H1 (cell line): Measurements from ENCODE around the gene SKAP1. TPM values are rescaled to one million over a fixed set of nuclear protein-coding genes. Genes with fewer than 3 reads are reported as not detected.

Experiments
- CTCF ChIA-PET: fragments of 300-600 bp; sonication (Branson Sonifier 250); formaldehyde crosslinking; loops from one replicate; lab custom pipeline; 2021; ENCODE audit not compliant: partially characterized antibody; lab: Charles Lee
- POLR2A ChIA-PET: fragments of 300-600 bp; sonication (Branson Sonifier 250); formaldehyde crosslinking; loops from one replicate; lab custom pipeline; 2021; ENCODE audit warnings: inconsistent platforms; ENCODE audit not compliant: partially characterized antibody; lab: Charles Lee
- DNase-seq, 2 experiments: peaks; one replicate each; pipeline versions ENCODE4 v3.0.0 to v3.0.0-alpha.2; 2010 to 2022; ENCODE audit warnings: low spot score in 2 of 2, low read depth in 1 of 2, mixed read lengths in 1 of 2
- FAIRE-seq: peaks from 2 replicates; lab custom pipeline; 2011; peaks lifted over from hg19 to GRCh38; lab: Jason Lieb, UNC
- H2AFZ ChIP-seq: 2 replicates; pipeline ENCODE4 v1.8.1; 2012; ENCODE audit warnings: low read length, inconsistent platforms
- H2AK5ac ChIP-seq: 2 replicates; pipeline ENCODE4 v1.6.1; 2013; ENCODE audit warnings: low read depth, low read length
- H2BK120ac ChIP-seq: replicated peaks from 2 replicates; pipeline ENCODE3; 2013; ENCODE audit warnings: low read depth, low read length, inconsistent platforms
- H2BK12ac ChIP-seq: 2 replicates; pipeline ENCODE4 v1.6.1; 2013; ENCODE audit warnings: low read depth, low read length
- H2BK15ac ChIP-seq: 2 replicates; pipeline ENCODE4 v1.6.1; 2013; ENCODE audit warnings: low read length
- H2BK20ac ChIP-seq: 2 replicates; pipeline ENCODE4 v1.6.1; 2013; ENCODE audit warnings: low read length
- H2BK5ac ChIP-seq: 2 replicates; pipeline ENCODE4 v1.6.1; 2013; ENCODE audit warnings: low read depth, low read length
- H3K14ac ChIP-seq: 2 replicates; pipeline ENCODE4 v1.6.1; 2013; ENCODE audit warnings: inconsistent platforms; ENCODE audit not compliant: insufficient read length
- H3K18ac ChIP-seq: 2 replicates; pipeline ENCODE4 v1.6.1; 2013; ENCODE audit warnings: low read length; ENCODE audit errors: extremely low read depth
- H3K23ac ChIP-seq: 2 replicates; pipeline ENCODE4 v1.6.1; 2013; ENCODE audit warnings: inconsistent platforms; ENCODE audit not compliant: insufficient read length
- H3K23me2 ChIP-seq: 2 replicates; pipeline ENCODE4 v1.6.1; 2013; ENCODE audit warnings: low read depth, low read length
- H3K27ac ChIP-seq: 2 replicates; pipeline ENCODE4 v1.6.1; 2011; ENCODE audit warnings: low read depth, low read length, inconsistent platforms
- H3K27me3 ChIP-seq, 4 experiments: replicated peaks in 1 of 4; 1 replicate in 1 of 4; 2 replicates in 3 of 4; pipeline versions ENCODE4 v1.6.1 to v1.8.1; 2011 to 2013; ENCODE audit warnings: low read length in 3 of 4, mild to moderate bottlenecking in 3 of 4, inconsistent platforms in 2 of 4, mixed read lengths in 2 of 4, moderate library complexity in 1 of 4; ENCODE audit not compliant: control insufficient read depth in 3 of 4, insufficient read depth in 3 of 4; ENCODE audit errors: extremely low read depth in 1 of 4
- H3K36me3 ChIP-seq, 4 experiments: 2 replicates each; pipeline versions ENCODE4 v1.6.1 to v1.8.1; 2011 to 2013; ENCODE audit warnings: mild to moderate bottlenecking in 4 of 4, low read length in 3 of 4, moderate library complexity in 2 of 4, control low read depth in 1 of 4, inconsistent platforms in 1 of 4; ENCODE audit not compliant: insufficient read depth in 4 of 4, control insufficient read depth in 2 of 4
- H3K4ac ChIP-seq: replicated peaks from 2 replicates; pipeline ENCODE3; 2013; ENCODE audit warnings: low read length, low read depth, mixed read lengths, inconsistent platforms; ENCODE audit not compliant: insufficient read length
- H3K4me1 ChIP-seq, 4 experiments: replicated peaks in 1 of 4; 1 replicate in 1 of 4; 2 replicates in 3 of 4; pipeline versions ENCODE4 v1.6.1 to v1.8.1; 2011 to 2013; ENCODE audit warnings: low read length in 3 of 4, inconsistent platforms in 2 of 4, mixed read lengths in 1 of 4; ENCODE audit not compliant: insufficient read depth in 4 of 4, control insufficient read depth in 3 of 4
- H3K4me2 ChIP-seq, 2 experiments: 2 replicates each; pipeline versions ENCODE4 v1.6.1 to v1.8.1; 2011 to 2013; ENCODE audit warnings: low read depth in 2 of 2, low read length in 2 of 2, control low read depth in 1 of 2, inconsistent platforms in 1 of 2, mild to moderate bottlenecking in 1 of 2; ENCODE audit not compliant: insufficient read depth in 1 of 2
- H3K4me3 ChIP-seq, 4 experiments: fragments of 200-600, 300-600 bp in 1 of 4; sonication (generic), shearing (Covaris generic), sonication (Bioruptor Twin) in 1 of 4; 2 replicates each; pipeline versions ENCODE4 v1.5.1 to v1.8.1; 2011 to 2016; ENCODE audit warnings: low read length in 4 of 4, low read depth in 3 of 4, control low read depth in 2 of 4, inconsistent platforms in 2 of 4, mild to moderate bottlenecking in 2 of 4, mixed read lengths in 1 of 4, moderate library complexity in 1 of 4; ENCODE audit not compliant: insufficient read depth in 2 of 4; ENCODE audit errors: extremely low read depth in 1 of 4
- H3K56ac ChIP-seq: replicated peaks from 2 replicates; pipeline ENCODE3; 2013; ENCODE audit warnings: low read depth, mild to moderate bottlenecking, mixed read lengths, low read length, inconsistent platforms; ENCODE audit not compliant: insufficient read length
- H3K79me1 ChIP-seq: 2 replicates; pipeline ENCODE4 v1.6.1; 2013; ENCODE audit warnings: low read depth, low read length, control low read depth
- H3K79me2 ChIP-seq, 2 experiments: 2 replicates each; pipeline versions ENCODE4 v1.6.1 to v1.8.1; 2012 to 2013; ENCODE audit warnings: low read length in 2 of 2, mild to moderate bottlenecking in 2 of 2, inconsistent platforms in 1 of 2; ENCODE audit not compliant: insufficient read depth in 2 of 2, control insufficient read depth in 1 of 2
- H3K9ac ChIP-seq, 4 experiments: replicated peaks in 1 of 4; 1 replicate in 1 of 4; 2 replicates in 3 of 4; pipeline versions ENCODE4 v1.6.1 to v1.8.1; 2011 to 2013; ENCODE audit warnings: low read depth in 3 of 4, low read length in 3 of 4, control low read depth in 2 of 4, mild to moderate bottlenecking in 2 of 4, moderate library complexity in 2 of 4, inconsistent platforms in 1 of 4; ENCODE audit errors: extremely low read depth in 1 of 4
- H3K9me3 ChIP-seq, 2 experiments: 2 replicates each; pipeline versions ENCODE4 v1.6.1 to v1.8.1; 2012 to 2013; ENCODE audit warnings: mild to moderate bottlenecking in 2 of 2, moderate library complexity in 2 of 2, control low read depth in 1 of 2, inconsistent platforms in 1 of 2, low read depth in 1 of 2, low read length in 1 of 2, mixed read lengths in 1 of 2; ENCODE audit not compliant: insufficient read depth in 2 of 2
- H4K20me1 ChIP-seq, 2 experiments: replicated peaks in 1 of 2; 2 replicates each; pipeline versions ENCODE3 to v1.8.1; 2011 to 2013; ENCODE audit warnings: inconsistent platforms in 2 of 2, low read length in 2 of 2, mild to moderate bottlenecking in 1 of 2; ENCODE audit not compliant: insufficient read depth in 2 of 2, control insufficient read depth in 1 of 2
- H4K5ac ChIP-seq: 2 replicates; pipeline ENCODE4 v1.6.1; 2013; ENCODE audit warnings: low read length, low read depth, mixed read lengths, inconsistent platforms; ENCODE audit not compliant: insufficient read length
- H4K8ac ChIP-seq: 2 replicates; pipeline ENCODE4 v1.8.0; 2013; ENCODE audit warnings: mild to moderate bottlenecking, moderate library complexity, low read length, inconsistent platforms; ENCODE audit not compliant: insufficient read depth; ENCODE audit errors: extremely low read depth
- H4K91ac ChIP-seq: replicated peaks from 2 replicates; pipeline ENCODE3; 2013; ENCODE audit warnings: low read length, mixed read lengths, inconsistent platforms; ENCODE audit not compliant: insufficient read length
- BACH1 ChIP-seq: IDR thresholded peaks from 2 replicates; pipeline ENCODE4 v1.6.1; 2012; ENCODE audit warnings: low read length, improper control_type of control experiment
- BCL11A ChIP-seq, 2 experiments: IDR thresholded peaks; one replicate each; pipeline ENCODE4 v1.6.1; 2011; ENCODE audit warnings: low read depth in 2 of 2, low read length in 2 of 2, mild to moderate bottlenecking in 2 of 2
- EGR1 ChIP-seq: IDR thresholded peaks from 2 replicates; pipeline ENCODE4 v1.6.1; 2011; ENCODE audit warnings: low read depth, low read length, borderline replicate concordance
- MAFK ChIP-seq: IDR thresholded peaks from 2 replicates; pipeline ENCODE4 v1.6.1; 2012; ENCODE audit warnings: low read depth, mild to moderate bottlenecking, improper control_type of control experiment, low read length
- NANOG ChIP-seq: IDR thresholded peaks from 2 replicates; pipeline ENCODE4 v1.6.1; 2011; ENCODE audit warnings: low read length, low read depth, mild to moderate bottlenecking, inconsistent platforms; ENCODE audit not compliant: insufficient read depth, poor library complexity, severe bottlenecking
- TAF7 ChIP-seq: optimal IDR thresholded peaks from 2 replicates; pipeline ENCODE3; 2011; ENCODE audit warnings: low read depth, mild to moderate bottlenecking, inconsistent platforms, low read length, moderate library complexity, borderline replicate concordance
- WGBS, 2 experiments: shearing (Covaris generic) in 1 of 2; methylation state at CpG; one replicate each; pipeline versions ENCODE4 v1.1.6 to v1.1.7; 2013 to 2015; ENCODE audit warnings: low lambda C conversion rate in 2 of 2, mixed read lengths in 2 of 2, inconsistent platforms in 1 of 2, low coverage in 1 of 2, missing lambda C conversion rate in 1 of 2; ENCODE audit not compliant: insufficient replicate concordance in 2 of 2, insufficient coverage in 1 of 2, insufficient read length in 1 of 2; ENCODE audit errors: extremely low coverage in 1 of 2, missing lambda C conversion rate in 1 of 2; 5-methylcytosine and 5-hydroxymethylcytosine counted together
- polyA plus RNA-seq, 7 experiments: library from polyadenylated mRNA; depleted of rRNA in 3 of 7; stranded (reverse) in 5 of 7; unstranded in 2 of 7; fragments of >200 nt in 5 of 7; fragments of 200-250 nt in 2 of 7; gene quantifications; 1 replicate in 5 of 7; 2 replicates in 1 of 7; 4 replicates in 1 of 7; pipeline versions ENCODE4 v1.2.1 to v1.2.3, GENCODE V29; 2011 to 2013; ENCODE audit warnings: missing spikeins in 2 of 7, mixed read lengths in 2 of 7
- total RNA-seq: library from RNA; stranded (reverse); fragmentation: NEBNext Ultra II Directional; extraction: Animal tissue kit (Norgen Biotek cat#: 25700); gene quantifications from 2 replicates; pipeline ENCODE4 v1.2.1, GENCODE V29; 2021

Gene SKAP1
- total and polyA plus RNA-seq, 2 of the 8 experiments (the other 6 are each of a cell fraction or from before 2014, with no cell fraction given): not detected

GRCh38 chr17:48326310-48326709 is 103.7 kb downstream of the SKAP1 start:
- Histone ChIP-seq H3K4me3 (no peak overlapping the region), H3K4me1 (no peaks in the 10 kb centered on the region), H2AFZ (no peak overlapping the region), H3K79me2 (no peaks in the 10 kb centered on the region), H3K4me2 (no peak overlapping the region), H2BK5ac (no peak overlapping the region), H2BK15ac (no peak overlapping the region), H2BK20ac (no peak overlapping the region), H2AK5ac (no peak overlapping the region), H3K79me1 (no peaks in the 10 kb centered on the region), H3K4ac (no peak overlapping the region), H4K8ac (no peak overlapping the region), H3K56ac (no peak overlapping the region), H4K91ac (no peak overlapping the region), H3K36me3 (no peaks in the 10 kb centered on the region), H4K5ac (no peak overlapping the region), H3K9me3 (no peaks in the 10 kb centered on the region), H4K20me1 (no peaks in the 10 kb centered on the region), H3K18ac (no peak overlapping the region), H3K23me2 (no peaks in the 10 kb centered on the region), H3K23ac (no peak overlapping the region), H2BK12ac (no peak overlapping the region), H3K27ac (no peak overlapping the region), H3K14ac (no peak overlapping the region), H2BK120ac (no peak overlapping the region), H3K9ac (no peak overlapping the region), H3K27me3 (no peaks in the 10 kb centered on the region)
- TF ChIP-seq BACH1 (no peak), NANOG (no peak), BCL11A (IDR thresholded peaks at IDR 0.05; ENCODE audit: low read depth in 2 of 2, low read length in 2 of 2) (no peak), MAFK (no peak), TAF7 (no peak), EGR1 (no peak)
- WGBS, 2 experiments: 78% methylated on average over 2 of the region's 2 CpGs; no CpG with 5 or more reads in 1 of the 2 experiments
- FAIRE-seq (no peak), DNase-seq (no peak)
- ChIA-PET POLR2A (no interaction called here), CTCF (interaction anchor here (0.6 to 3.0 kb wide), 11 partner anchors 10 to 1970 kb away, joined by 3 to 18 read pairs (median 3); no protein-coding TSS in a partner anchor)
